ENCODE data around the gene SLC26A9.

DNA sequence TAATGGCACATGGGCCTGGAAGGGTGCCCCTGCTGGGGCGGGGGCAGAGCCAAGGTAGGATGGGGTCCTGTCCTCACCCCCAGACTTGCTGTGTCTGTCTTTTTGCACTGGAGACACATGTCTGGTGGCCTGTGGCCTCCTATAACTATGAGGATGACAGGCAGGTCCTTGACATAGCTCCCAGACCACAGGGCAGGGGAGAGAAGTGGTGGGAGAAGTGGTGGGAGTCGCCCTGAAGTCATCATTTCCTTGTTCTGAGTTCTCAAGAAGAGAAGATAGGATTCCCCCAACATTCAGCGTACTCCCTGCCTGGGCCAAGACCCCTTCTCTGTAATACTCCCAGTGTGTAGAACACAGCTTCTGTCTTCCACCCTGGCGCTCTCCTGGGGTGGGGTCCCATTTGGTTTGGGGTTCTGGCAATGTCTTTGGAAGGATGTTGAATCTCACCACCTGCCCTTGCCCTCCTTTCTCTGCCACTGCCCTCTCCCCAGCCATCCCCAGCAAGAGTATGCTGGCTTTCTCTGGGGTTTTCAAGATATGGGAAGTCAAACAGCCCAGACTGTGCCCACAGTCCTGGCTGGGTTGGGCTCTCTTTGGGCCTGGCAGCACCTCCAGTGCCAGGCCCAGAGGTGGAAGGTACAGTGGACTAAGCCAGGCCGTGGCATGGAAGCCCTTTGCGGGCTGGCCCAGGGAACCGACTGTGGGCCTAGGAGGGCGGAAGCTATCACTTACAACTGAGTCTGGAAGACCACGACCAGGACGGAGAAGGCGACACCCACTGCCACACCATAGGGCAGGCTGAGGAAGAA is 19.4 kb downstream of the SLC26A9 start:
- TF ChIP-seq RAD21 (IDR thresholded peaks at IDR 0.05; ENCODE audit: low read depth) (no peak), EGR1 (IDR thresholded peaks at IDR 0.05) (no peak), CEBPB (IDR thresholded peaks at IDR 0.05) (no peak), TCF12 (IDR thresholded peaks at IDR 0.05; ENCODE audit: low read depth) (no peak), NFIC (IDR thresholded peaks at IDR 0.05) (no peak), REST (IDR thresholded peaks at IDR 0.05; ENCODE audit: low read depth) (no peak), CREB1 (IDR thresholded peaks at IDR 0.05; ENCODE audit: low read depth) (no peak), EP300 (IDR thresholded peaks at IDR 0.05; ENCODE audit: borderline replicate concordance) (no peak), TEAD4 (IDR thresholded peaks at IDR 0.05) (no peak), YY1 (IDR thresholded peaks at IDR 0.05; ENCODE audit: low read depth) (no peak), ZBTB7A (IDR thresholded peaks at IDR 0.05; ENCODE audit: low read depth) (no peak), TAF1 (IDR thresholded peaks at IDR 0.05; ENCODE audit: low read depth) (no peak)
- TF ChIP-seq, protein P1, sequence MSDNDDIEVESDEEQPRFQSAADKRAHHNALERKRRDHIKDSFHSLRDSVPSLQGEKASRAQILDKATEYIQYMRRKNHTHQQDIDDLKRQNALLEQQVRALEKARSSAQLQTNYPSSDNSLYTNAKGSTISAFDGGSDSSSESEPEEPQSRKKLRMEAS (IDR thresholded peaks at IDR 0.05) = no peak
- TF ChIP-seq, protein P2, sequence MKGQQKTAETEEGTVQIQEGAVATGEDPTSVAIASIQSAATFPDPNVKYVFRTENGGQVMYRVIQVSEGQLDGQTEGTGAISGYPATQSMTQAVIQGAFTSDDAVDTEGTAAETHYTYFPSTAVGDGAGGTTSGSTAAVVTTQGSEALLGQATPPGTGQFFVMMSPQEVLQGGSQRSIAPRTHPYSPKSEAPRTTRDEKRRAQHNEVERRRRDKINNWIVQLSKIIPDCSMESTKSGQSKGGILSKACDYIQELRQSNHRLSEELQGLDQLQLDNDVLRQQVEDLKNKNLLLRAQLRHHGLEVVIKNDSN (IDR thresholded peaks at IDR 0.05) = no peak

Measured in Ishikawa (cell line).